OCI-LY3 (cell line): Measurements from ENCODE around the gene SLC51A.

Source experiments
- EZH2phosphoT487 ChIP-seq: fragments of 200-600 bp; shearing (Covaris generic); IDR thresholded peaks from 2 replicates; pipeline ENCODE4 v1.6.1; 2018; ENCODE audit warnings: antibody characterized with exemption, mixed run types, low read depth
- TF ChIP-seq, protein P1 (sequence below): fragments of 200-600, 300-600 bp; sonication (generic); IDR thresholded peaks from 2 replicates; pipeline ENCODE4 v1.5.1; 2014; ENCODE audit warnings: antibody characterized with exemption, low read length, low read depth

DNA sequence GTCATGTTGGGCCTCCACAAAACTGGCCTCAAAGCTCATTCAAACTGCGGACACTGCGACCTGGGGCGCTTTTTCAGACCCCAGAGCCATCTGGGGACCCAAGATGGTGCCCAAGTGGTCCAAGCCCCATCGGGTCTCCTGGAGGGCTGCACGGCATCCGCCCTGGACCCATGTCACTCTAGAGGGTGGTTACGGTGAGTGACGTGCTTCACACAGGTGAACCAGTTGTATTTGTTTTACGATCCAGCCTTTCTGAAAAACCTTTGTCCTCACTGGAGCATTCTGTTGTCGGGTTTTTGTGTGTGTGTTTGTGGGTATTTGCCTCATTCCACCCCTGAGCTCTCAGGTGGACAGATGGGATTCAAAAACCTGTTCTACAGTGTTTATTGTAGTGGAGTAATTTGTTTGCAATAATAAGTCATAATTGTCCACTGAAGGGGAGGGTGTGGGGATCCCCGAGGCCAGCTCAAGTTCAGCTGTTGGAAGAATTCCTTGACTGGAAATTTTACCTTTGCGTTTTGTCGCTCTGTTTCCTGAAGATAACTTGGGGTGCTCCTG, 1.9 kb downstream of the SLC51A start:
- TF ChIP-seq, protein P1, sequence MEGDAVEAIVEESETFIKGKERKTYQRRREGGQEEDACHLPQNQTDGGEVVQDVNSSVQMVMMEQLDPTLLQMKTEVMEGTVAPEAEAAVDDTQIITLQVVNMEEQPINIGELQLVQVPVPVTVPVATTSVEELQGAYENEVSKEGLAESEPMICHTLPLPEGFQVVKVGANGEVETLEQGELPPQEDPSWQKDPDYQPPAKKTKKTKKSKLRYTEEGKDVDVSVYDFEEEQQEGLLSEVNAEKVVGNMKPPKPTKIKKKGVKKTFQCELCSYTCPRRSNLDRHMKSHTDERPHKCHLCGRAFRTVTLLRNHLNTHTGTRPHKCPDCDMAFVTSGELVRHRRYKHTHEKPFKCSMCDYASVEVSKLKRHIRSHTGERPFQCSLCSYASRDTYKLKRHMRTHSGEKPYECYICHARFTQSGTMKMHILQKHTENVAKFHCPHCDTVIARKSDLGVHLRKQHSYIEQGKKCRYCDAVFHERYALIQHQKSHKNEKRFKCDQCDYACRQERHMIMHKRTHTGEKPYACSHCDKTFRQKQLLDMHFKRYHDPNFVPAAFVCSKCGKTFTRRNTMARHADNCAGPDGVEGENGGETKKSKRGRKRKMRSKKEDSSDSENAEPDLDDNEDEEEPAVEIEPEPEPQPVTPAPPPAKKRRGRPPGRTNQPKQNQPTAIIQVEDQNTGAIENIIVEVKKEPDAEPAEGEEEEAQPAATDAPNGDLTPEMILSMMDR, result no peak
- TF ChIP-seq EZH2phosphoT487, result no peak
